NB4 (cell line): Measurements from ENCODE around the gene SLC35E4.

ENCODE experiments used
- DNase-seq: peaks from one replicate; pipeline ENCODE4 v3.0.0; 2010; ENCODE audit warnings: low read depth
- H3K4me3 ChIP-seq: one replicate; pipeline ENCODE4 v1.5.1; 2011; ENCODE audit warnings: mild to moderate bottlenecking, low read depth, low read length, moderate library complexity
- MAX ChIP-seq: IDR thresholded peaks from 2 replicates; pipeline ENCODE4 v1.6.1; 2011; ENCODE audit warnings: low read depth, low read length
- MYC ChIP-seq: IDR thresholded peaks from 2 replicates; pipeline ENCODE4 v1.6.1; 2011; ENCODE audit warnings: low read depth, low read length
- POLR2A ChIP-seq: IDR thresholded peaks from 2 replicates; pipeline ENCODE4 v1.6.1; 2011; ENCODE audit warnings: mild to moderate bottlenecking; ENCODE audit not compliant: insufficient read length; ENCODE audit errors: extremely low read depth
- TF ChIP-seq, protein P1 (sequence below): IDR thresholded peaks from one replicate; pipeline ENCODE4 v1.5.1; 2012; ENCODE audit warnings: low read depth, low read length

Gene SLC35E4

DNA sequence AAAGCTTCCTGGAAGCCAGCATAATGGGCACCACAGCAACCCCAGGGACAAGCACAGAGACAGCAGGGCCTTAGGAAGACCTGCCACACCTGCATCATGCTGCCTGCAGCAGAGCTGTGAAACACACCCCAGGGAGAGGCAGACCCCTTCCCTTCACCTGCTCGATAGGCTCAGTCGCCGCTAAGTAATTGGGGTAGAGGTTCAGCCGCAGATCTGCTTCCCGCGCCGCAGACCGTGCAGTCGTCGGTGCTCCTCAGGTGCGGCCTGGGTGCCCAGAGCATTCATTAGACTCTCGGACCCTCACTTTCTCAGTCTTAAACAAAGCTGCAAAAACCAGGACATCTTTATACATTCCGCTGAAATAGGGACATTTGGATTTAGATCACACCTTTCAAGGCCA, 29.2 kb downstream of the SLC35E4 start:
- TF ChIP-seq, protein P1, sequence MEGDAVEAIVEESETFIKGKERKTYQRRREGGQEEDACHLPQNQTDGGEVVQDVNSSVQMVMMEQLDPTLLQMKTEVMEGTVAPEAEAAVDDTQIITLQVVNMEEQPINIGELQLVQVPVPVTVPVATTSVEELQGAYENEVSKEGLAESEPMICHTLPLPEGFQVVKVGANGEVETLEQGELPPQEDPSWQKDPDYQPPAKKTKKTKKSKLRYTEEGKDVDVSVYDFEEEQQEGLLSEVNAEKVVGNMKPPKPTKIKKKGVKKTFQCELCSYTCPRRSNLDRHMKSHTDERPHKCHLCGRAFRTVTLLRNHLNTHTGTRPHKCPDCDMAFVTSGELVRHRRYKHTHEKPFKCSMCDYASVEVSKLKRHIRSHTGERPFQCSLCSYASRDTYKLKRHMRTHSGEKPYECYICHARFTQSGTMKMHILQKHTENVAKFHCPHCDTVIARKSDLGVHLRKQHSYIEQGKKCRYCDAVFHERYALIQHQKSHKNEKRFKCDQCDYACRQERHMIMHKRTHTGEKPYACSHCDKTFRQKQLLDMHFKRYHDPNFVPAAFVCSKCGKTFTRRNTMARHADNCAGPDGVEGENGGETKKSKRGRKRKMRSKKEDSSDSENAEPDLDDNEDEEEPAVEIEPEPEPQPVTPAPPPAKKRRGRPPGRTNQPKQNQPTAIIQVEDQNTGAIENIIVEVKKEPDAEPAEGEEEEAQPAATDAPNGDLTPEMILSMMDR: no peak
- TF ChIP-seq MAX (no peak), MYC (no peak), POLR2A (no peak)
- no peak overlapping the region for H3K4me3 ChIP-seq
- DNase-seq: no peak

GRCh38 chr22:30665266-30665665, 29.7 kb downstream of the SLC35E4 start:
- H3K4me3 ChIP-seq: no peak overlapping the region
- TF ChIP-seq, protein P1: no peak
- TF ChIP-seq MYC: no peak
- TF ChIP-seq POLR2A: no peak
- no peak for TF ChIP-seq MAX

GRCh38 chr22:30665786-30666185, 30.2 kb downstream of the SLC35E4 start:
- no peak for TF ChIP-seq POLR2A
- no peak overlapping the region for H3K4me3 ChIP-seq
- DNase-seq: no peak

More at GRCh38 chr22:30665266-30665665, 29.7 kb downstream of the SLC35E4 start:
- no peak for DNase-seq

GRCh38 chr22:30667107-30667493, 31.5 kb downstream of the SLC35E4 start:
- peak overlapping the region; percentile 66 for H3K4me3 ChIP-seq
- DNase-seq: peak; percentile 11
- TF ChIP-seq MAX (no peak), MYC (no peak), POLR2A (no peak)
- TF ChIP-seq, protein P1: no peak

GRCh38 chr22:30667494-30668385, 32.2 kb downstream of the SLC35E4 start, which contains the start of gene DUSP18:
DUSP18 (minus strand) TSS chr22:30667875; CDS start chr22:30664003, 3,872 bp downstream.
- TF ChIP-seq, protein P1: peak; percentile 15
- TF ChIP-seq MAX (peak; percentile 61; the same call in 1 of the 2 replicates), MYC (no peak), POLR2A (peak; percentile 41)
- H3K4me3 ChIP-seq: peak within 1 kb of the TSS; percentile 66
- DNase-seq: peak; percentile 89

- TF ChIP-seq MAX: no peak
- TF ChIP-seq POLR2A: no peak
- TF ChIP-seq, protein P1: no peak
- no peak for TF ChIP-seq MYC
- peak overlapping the region; percentile 66 for H3K4me3 ChIP-seq
- no peak for DNase-seq
These were observed 32.8 kb downstream of the SLC35E4 start for GRCh38 chr22:30668386-30668710.
